ENCODE data around the gene LMCD1.

DNA sequence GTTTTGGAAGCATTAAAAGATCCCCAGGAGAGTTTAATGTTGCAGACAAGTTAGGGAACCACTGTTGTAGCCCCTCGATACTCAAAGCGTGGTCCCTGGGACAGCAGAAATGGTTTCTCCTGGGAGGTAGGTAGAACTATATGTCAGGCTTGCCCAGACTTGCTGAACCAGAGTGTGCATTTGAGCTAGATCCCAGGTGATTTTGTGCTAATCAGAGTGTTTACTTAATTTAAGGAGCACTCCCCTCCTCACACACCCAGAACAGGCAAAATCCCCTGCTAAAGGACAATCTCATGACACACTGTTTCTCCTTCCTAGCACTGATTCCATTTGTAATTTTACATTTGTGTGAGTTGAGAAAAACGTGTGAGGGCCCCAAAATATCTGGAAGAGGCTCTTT is 24.3 kb downstream of the LMCD1 start:
- no peak for TF ChIP-seq POLR2A (IDR thresholded peaks at IDR 0.05)
- TF ChIP-seq, protein P1, sequence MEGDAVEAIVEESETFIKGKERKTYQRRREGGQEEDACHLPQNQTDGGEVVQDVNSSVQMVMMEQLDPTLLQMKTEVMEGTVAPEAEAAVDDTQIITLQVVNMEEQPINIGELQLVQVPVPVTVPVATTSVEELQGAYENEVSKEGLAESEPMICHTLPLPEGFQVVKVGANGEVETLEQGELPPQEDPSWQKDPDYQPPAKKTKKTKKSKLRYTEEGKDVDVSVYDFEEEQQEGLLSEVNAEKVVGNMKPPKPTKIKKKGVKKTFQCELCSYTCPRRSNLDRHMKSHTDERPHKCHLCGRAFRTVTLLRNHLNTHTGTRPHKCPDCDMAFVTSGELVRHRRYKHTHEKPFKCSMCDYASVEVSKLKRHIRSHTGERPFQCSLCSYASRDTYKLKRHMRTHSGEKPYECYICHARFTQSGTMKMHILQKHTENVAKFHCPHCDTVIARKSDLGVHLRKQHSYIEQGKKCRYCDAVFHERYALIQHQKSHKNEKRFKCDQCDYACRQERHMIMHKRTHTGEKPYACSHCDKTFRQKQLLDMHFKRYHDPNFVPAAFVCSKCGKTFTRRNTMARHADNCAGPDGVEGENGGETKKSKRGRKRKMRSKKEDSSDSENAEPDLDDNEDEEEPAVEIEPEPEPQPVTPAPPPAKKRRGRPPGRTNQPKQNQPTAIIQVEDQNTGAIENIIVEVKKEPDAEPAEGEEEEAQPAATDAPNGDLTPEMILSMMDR (IDR thresholded peaks at IDR 0.05), result no peak

Data from body of pancreas (tissue), 4 donors.